Smooth muscle cell (in vitro differentiated cells): ENCODE results near the gene NACC1. TPM values are rescaled to one million over a fixed set of nuclear protein-coding genes. Genes with fewer than 3 reads are reported as not detected.
A peak's percentile ranks its signal among the peaks of the same experiment; 100 is the strongest.

Experiments
- DNase-seq: peaks from one replicate; lab custom pipeline; 2025; ENCODE audit not compliant: unreplicated experiment; lab: John Stamatoyannopoulos, UW
- H2AFZ ChIP-seq: fragments of 200-600 bp; sonication (generic); 2 replicates; pipeline ENCODE4 v1.6.0; 2016; ENCODE audit warnings: antibody characterized with exemption, low read depth, mild to moderate bottlenecking
- H3F3A ChIP-seq: fragments of 200-600 bp; sonication (generic); 2 replicates; pipeline ENCODE4 v1.6.0; 2017; ENCODE audit warnings: antibody characterized with exemption, low read depth
- H3K27ac ChIP-seq: fragments of 200-600 bp; sonication (generic); 2 replicates; pipeline ENCODE4 v1.5.1; 2016; ENCODE audit warnings: low read depth, mild to moderate bottlenecking
- H3K27me3 ChIP-seq: fragments of 200-600 bp; sonication (generic); 2 replicates; pipeline ENCODE4 v1.6.1; 2016; ENCODE audit warnings: low read depth, mild to moderate bottlenecking
- H3K36me3 ChIP-seq: fragments of 200-600 bp; sonication (generic); 2 replicates; pipeline ENCODE4 v1.5.1; 2016; ENCODE audit warnings: low read depth
- H3K4me1 ChIP-seq: fragments of 200-600 bp; sonication (generic); 2 replicates; pipeline ENCODE4 v1.5.1; 2016; ENCODE audit warnings: low read depth
- H3K4me2 ChIP-seq: fragments of 200-600 bp; sonication (generic); 2 replicates; pipeline ENCODE4 v1.6.0; 2016; ENCODE audit warnings: mild to moderate bottlenecking
- H3K4me3 ChIP-seq: fragments of 200-600 bp; sonication (generic); 2 replicates; pipeline ENCODE4 v1.5.1; 2016; ENCODE audit warnings: mild to moderate bottlenecking
- H3K79me2 ChIP-seq: fragments of 200-600 bp; sonication (generic); 2 replicates; pipeline ENCODE4 v1.6.0; 2016; ENCODE audit warnings: low read depth, mild to moderate bottlenecking
- H3K9ac ChIP-seq: fragments of 200-600 bp; sonication (generic); 2 replicates; pipeline ENCODE4 v1.6.0; 2016; ENCODE audit warnings: low read depth
- H3K9me3 ChIP-seq: fragments of 200-600 bp; sonication (generic); replicated peaks from 2 replicates; pipeline ENCODE4 v1.5.1; 2016; ENCODE audit warnings: low read depth
- H4K20me1 ChIP-seq: fragments of 200-600 bp; sonication (generic); 2 replicates; pipeline ENCODE4 v1.6.0; 2016; ENCODE audit warnings: low read depth
- WGBS: methylation state at CpG from one replicate; pipeline ENCODE4 v1.1.7; 2016; ENCODE audit warnings: low lambda C conversion rate; 5-methylcytosine and 5-hydroxymethylcytosine counted together
- polyA plus RNA-seq: library from polyadenylated mRNA; unstranded; fragments of >200 nt; fragmentation: Nextera tagmentation; extraction: Ambion mirVana; gene quantifications from 2 replicates; pipeline ENCODE4 v1.2.1, GENCODE V29; 2016
- total RNA-seq: library from RNA; depleted of rRNA; stranded (reverse); fragments of >200 nt; gene quantifications from 2 replicates; pipeline ENCODE4 v1.2.3, GENCODE V29; 2014
- TF ChIP-seq, protein P1 (sequence below): fragments of 200-600 bp; sonication (generic); IDR thresholded peaks from 2 replicates; pipeline ENCODE4 v1.5.1; 2017; ENCODE audit warnings: borderline replicate concordance, mild to moderate bottlenecking, antibody characterized with exemption; ENCODE audit not compliant: insufficient read depth, poor library complexity, severe bottlenecking

The NACC1 gene
- total and polyA plus RNA-seq, 2 experiments from 2014 or later: 9.9 to 44.6 TPM

DNA sequence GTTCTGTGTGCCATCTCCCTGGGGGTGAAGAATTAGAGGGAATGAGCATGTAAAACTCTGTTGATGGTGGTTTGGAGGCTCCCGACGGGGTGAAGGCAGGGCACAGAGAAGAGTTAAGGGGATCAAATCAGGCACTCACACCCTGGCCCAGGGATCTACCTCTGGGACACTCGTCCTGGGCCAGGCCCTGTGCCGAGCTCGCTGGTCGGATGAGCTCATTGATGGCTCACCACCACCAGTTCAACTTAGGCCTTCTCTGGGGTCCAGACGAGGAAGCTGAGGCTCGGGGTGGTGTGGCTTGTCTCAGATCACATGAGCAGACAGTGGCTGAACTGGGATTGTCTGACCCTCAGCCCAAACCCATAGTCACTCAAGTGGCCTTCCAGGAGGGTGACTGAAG is 1.6 kb downstream of the NACC1 start:
- 63% methylated on average over 8 of the region's 8 CpGs for WGBS
- H3K9me3 ChIP-seq: no peaks in the 10 kb centered on the region
- DNase-seq: no peak
- peaks cover 31% of the 10 kb centered on the region for H3K4me1 ChIP-seq
- no peaks in the 10 kb centered on the region for H3K36me3 ChIP-seq
- peak overlapping the region; percentile 96 for H3K9ac ChIP-seq
- peaks cover 60% of the 10 kb centered on the region for H4K20me1 ChIP-seq
- peak overlapping the region; percentile 97 for H3K4me2 ChIP-seq
- H3K27me3 ChIP-seq: no peaks in the 10 kb centered on the region
- H2AFZ ChIP-seq: no peak overlapping the region
- peaks cover 73% of the 10 kb centered on the region for H3K79me2 ChIP-seq
- H3F3A ChIP-seq: no peaks in the 10 kb centered on the region
- H3K27ac ChIP-seq: peak overlapping the region; percentile 87
- TF ChIP-seq, protein P1, sequence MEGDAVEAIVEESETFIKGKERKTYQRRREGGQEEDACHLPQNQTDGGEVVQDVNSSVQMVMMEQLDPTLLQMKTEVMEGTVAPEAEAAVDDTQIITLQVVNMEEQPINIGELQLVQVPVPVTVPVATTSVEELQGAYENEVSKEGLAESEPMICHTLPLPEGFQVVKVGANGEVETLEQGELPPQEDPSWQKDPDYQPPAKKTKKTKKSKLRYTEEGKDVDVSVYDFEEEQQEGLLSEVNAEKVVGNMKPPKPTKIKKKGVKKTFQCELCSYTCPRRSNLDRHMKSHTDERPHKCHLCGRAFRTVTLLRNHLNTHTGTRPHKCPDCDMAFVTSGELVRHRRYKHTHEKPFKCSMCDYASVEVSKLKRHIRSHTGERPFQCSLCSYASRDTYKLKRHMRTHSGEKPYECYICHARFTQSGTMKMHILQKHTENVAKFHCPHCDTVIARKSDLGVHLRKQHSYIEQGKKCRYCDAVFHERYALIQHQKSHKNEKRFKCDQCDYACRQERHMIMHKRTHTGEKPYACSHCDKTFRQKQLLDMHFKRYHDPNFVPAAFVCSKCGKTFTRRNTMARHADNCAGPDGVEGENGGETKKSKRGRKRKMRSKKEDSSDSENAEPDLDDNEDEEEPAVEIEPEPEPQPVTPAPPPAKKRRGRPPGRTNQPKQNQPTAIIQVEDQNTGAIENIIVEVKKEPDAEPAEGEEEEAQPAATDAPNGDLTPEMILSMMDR: no peak
- H3K4me3 ChIP-seq: peak overlapping the region; percentile 98

DNA sequence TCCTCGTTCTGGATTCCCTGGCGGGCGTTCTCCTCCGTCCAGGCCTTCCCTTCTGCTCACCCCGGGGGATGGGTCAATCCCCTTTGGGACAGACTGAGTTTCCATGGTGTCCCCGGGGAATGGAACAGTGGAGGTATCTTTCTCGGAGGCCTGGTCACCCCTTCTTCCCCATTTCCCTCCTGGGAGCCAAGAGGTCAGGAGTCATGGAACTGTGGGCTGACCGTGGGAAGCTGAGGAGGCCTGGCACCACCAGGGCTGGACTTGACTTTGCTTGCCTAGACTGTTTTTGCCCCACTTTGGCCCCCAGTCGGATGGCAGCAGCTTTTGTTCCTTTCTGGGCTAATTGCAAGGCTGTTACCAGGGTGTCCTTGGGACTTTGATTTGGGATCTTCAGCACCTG is 2.0 kb downstream of the NACC1 start:
- H4K20me1 ChIP-seq: peaks cover 64% of the 10 kb centered on the region
- peak overlapping the region; percentile 97 for H3K4me2 ChIP-seq
- WGBS: 89% methylated on average over 9 of the region's 9 CpGs
- no peaks in the 10 kb centered on the region for H3K27me3 ChIP-seq
- peaks cover 73% of the 10 kb centered on the region for H3K79me2 ChIP-seq
- no peak overlapping the region for H2AFZ ChIP-seq
- no peak overlapping the region for H3K4me3 ChIP-seq
- TF ChIP-seq, protein P1: no peak
- H3F3A ChIP-seq: no peaks in the 10 kb centered on the region
- H3K9me3 ChIP-seq: no peaks in the 10 kb centered on the region
- DNase-seq: no peak
- peak overlapping the region; percentile 22 for H3K9ac ChIP-seq
- H3K4me1 ChIP-seq: peaks cover 31% of the 10 kb centered on the region
- no peaks in the 10 kb centered on the region for H3K36me3 ChIP-seq
- peak overlapping the region; percentile 87 for H3K27ac ChIP-seq

DNA sequence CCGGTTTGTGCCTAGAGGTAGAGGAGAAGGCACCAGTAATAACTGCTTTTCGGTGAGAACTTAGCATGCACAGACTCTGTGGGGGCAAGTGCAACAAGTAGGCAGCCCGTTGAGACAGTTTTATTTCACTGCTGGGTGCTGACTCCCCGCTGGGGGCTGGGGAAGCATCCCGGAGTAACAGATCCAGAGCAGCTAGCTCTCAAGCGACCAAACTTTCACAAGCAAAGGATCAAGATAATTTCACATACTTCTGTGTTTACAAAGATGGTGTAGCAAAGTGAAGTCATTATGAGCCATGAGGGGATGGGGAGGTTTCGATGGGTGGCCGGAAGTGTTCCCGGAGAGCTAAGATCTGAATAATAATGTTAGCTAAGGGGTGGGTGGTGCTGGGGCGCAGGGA is 2.8 kb downstream of the NACC1 start:
- H3K79me2 ChIP-seq: peaks cover 74% of the 10 kb centered on the region
- H2AFZ ChIP-seq: no peak overlapping the region
- no peaks in the 10 kb centered on the region for H3K9me3 ChIP-seq
- no peaks in the 10 kb centered on the region for H3F3A ChIP-seq
- H3K27me3 ChIP-seq: no peaks in the 10 kb centered on the region
- H3K27ac ChIP-seq: peak overlapping the region; percentile 87
- WGBS: 33% methylated on average over 10 of the region's 10 CpGs
- H3K36me3 ChIP-seq: no peaks in the 10 kb centered on the region
- TF ChIP-seq, protein P1: no peak
- H3K4me1 ChIP-seq: peaks cover 26% of the 10 kb centered on the region
- peaks cover 72% of the 10 kb centered on the region for H4K20me1 ChIP-seq
- H3K4me3 ChIP-seq: no peak overlapping the region
- H3K4me2 ChIP-seq: peak overlapping the region; percentile 63
- H3K9ac ChIP-seq: peak overlapping the region; percentile 67
- DNase-seq: no peak

DNA sequence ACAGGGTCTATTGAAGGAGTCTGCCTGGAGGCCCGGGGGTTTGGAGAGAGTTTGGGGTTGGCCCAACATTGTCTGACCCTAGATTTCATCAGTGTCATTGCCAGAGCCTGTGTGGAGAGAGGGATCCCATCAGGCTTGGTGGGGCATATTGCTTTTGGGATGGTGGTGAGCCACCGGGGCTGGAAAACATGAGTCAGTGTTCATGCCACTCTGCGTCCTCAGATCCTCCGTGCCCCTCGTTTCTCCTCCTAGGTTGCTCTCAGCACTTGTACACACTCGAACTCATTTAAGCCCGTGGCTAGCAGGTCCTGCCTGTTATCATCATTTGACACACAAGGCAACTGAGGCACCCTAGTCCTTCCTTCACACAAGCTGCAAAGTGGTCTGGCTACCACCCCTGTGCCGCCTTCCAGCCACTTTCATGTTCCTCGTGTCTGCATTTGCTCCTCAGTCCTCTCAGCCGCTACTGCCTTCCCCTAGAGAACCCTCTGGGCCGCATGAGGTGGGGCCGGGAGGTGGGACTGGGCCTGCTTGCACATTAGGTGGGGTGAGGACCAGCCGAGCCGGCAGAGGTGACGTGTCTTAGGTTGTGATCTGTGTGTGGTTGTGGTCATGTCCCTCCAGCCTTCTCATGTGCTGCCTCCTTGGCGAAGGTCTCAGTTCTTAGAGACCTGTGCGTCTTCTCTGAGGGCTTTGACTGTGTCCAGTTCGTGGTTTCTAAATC is 3.6 kb downstream of the NACC1 start:
- no peak for DNase-seq
- Histone ChIP-seq H3K4me3 (no peak overlapping the region), H3K4me1 (peaks cover 26% of the 10 kb centered on the region), H3K9ac (peak overlapping the region; percentile 67), H3F3A (no peaks in the 10 kb centered on the region), H3K36me3 (no peaks in the 10 kb centered on the region), H4K20me1 (peaks cover 80% of the 10 kb centered on the region), H3K79me2 (peaks cover 81% of the 10 kb centered on the region), H3K27me3 (no peaks in the 10 kb centered on the region), H3K9me3 (no peaks in the 10 kb centered on the region), H2AFZ (no peak overlapping the region), H3K27ac (peak overlapping the region; percentile 87), H3K4me2 (peak overlapping the region; percentile 44)
- WGBS: 82% methylated on average over 18 of the region's 18 CpGs
- TF ChIP-seq, protein P1: no peak
